HuH-7 (cell line): ENCODE measurements around the gene TMEM225B.
"Not testable (repeated sequence)": the region's sequence is repeated elsewhere in the genome, so short reads cannot be mapped to it uniquely, and the experiment has no call there.

ENCODE experiments used
- DNase-seq: peaks from one replicate; pipeline ENCODE4 v3.0.0; 2011; ENCODE audit warnings: low spot score

TMEM225B gene

GRCh38 chr7:99657879-99658278 is 59.8 kb downstream of the TMEM225B start:
- not testable (repeated sequence) for DNase-seq
